GM12864 (cell line): ENCODE results near the gene LMX1B.

Experiments
- DNase-seq: peaks from one replicate; pipeline ENCODE4 v3.0.0-alpha.2; 2011; ENCODE audit warnings: low read depth
- H3K4me3 ChIP-seq: 2 replicates; pipeline ENCODE4 v1.5.1; 2011; ENCODE audit warnings: mild to moderate bottlenecking, low read depth, low read length, control low read depth
- CTCF ChIP-seq: IDR thresholded peaks from 2 replicates; pipeline ENCODE4 v1.5.1; 2011; ENCODE audit warnings: low read depth, mild to moderate bottlenecking, moderate library complexity, low read length, control low read depth, inconsistent platforms; ENCODE audit errors: missing control alignments

The LMX1B gene

GRCh38 chr9:126641118-126641851 lies 27.6 kb downstream of the LMX1B start:
- TF ChIP-seq CTCF: no peak

GRCh38 chr9:126642010-126642744 lies 28.4 kb downstream of the LMX1B start:
- no peak for DNase-seq
- TF ChIP-seq CTCF: no peak
- no peak overlapping the region for H3K4me3 ChIP-seq

More at GRCh38 chr9:126641118-126641851, 27.6 kb downstream of the LMX1B start:
- no peak overlapping the region for H3K4me3 ChIP-seq
- DNase-seq: no peak

GRCh38 chr9:126642839-126643238 lies 29.1 kb downstream of the LMX1B start:
- no peak for DNase-seq
- TF ChIP-seq CTCF: no peak
- H3K4me3 ChIP-seq: no peak overlapping the region

- H3K4me3 ChIP-seq: no peak overlapping the region
- TF ChIP-seq CTCF: no peak
- DNase-seq: no peak
Measured at GRCh38 chr9:126643945-126644527, 30.3 kb downstream of the LMX1B start.

- TF ChIP-seq CTCF: no peak
- no peak overlapping the region for H3K4me3 ChIP-seq
- no peak for DNase-seq
Measured at GRCh38 chr9:126646162-126646561, 32.4 kb downstream of the LMX1B start.

GRCh38 chr9:126647585-126648411 lies 34.1 kb downstream of the LMX1B start:
- TF ChIP-seq CTCF: no peak
- no peak overlapping the region for H3K4me3 ChIP-seq

More at GRCh38 chr9:126647585-126648411, 34.1 kb downstream of the LMX1B start:
- DNase-seq: no peak
